ENCODE data around the gene ZDHHC23. TPM values are rescaled to one million over a fixed set of nuclear protein-coding genes. Genes with fewer than 3 reads are reported as not detected.
A peak's percentile ranks its signal among the peaks of the same experiment; 100 is the strongest.

Gene ZDHHC23
- total and polyA plus RNA-seq, 9 of the 15 experiments (the other 6 are each of a cell fraction or from before 2014, with no cell fraction given), result 0.22 to 2.7 (median 0.55) TPM

DNA sequence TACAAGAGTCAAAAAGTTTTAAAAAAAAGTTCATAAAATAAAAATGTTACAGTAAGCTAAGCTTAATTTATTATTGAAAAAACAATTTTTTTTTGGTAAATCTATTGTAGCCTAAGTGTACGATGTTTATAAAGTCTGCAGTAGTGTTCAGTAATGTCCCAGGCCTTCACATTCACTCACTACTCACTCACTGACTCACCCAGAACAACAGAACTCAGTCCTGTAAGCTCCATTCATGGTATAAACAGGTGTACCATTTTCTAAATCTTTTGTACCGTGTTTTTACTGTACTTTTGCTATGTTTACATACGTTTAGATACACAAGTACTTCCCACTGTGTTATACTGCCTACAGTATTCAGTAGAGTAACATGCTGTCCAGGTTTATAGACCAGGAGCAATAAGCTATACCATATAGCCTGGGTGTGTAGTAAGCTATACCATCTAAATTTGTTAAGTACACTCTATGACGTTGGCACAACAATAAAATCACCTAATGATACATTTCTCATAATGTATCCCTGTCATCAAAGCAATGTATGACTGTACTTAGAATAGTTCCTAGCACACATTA lies 41.2 kb upstream of the ZDHHC23 start (continued):
- TF ChIP-seq, protein P1, sequence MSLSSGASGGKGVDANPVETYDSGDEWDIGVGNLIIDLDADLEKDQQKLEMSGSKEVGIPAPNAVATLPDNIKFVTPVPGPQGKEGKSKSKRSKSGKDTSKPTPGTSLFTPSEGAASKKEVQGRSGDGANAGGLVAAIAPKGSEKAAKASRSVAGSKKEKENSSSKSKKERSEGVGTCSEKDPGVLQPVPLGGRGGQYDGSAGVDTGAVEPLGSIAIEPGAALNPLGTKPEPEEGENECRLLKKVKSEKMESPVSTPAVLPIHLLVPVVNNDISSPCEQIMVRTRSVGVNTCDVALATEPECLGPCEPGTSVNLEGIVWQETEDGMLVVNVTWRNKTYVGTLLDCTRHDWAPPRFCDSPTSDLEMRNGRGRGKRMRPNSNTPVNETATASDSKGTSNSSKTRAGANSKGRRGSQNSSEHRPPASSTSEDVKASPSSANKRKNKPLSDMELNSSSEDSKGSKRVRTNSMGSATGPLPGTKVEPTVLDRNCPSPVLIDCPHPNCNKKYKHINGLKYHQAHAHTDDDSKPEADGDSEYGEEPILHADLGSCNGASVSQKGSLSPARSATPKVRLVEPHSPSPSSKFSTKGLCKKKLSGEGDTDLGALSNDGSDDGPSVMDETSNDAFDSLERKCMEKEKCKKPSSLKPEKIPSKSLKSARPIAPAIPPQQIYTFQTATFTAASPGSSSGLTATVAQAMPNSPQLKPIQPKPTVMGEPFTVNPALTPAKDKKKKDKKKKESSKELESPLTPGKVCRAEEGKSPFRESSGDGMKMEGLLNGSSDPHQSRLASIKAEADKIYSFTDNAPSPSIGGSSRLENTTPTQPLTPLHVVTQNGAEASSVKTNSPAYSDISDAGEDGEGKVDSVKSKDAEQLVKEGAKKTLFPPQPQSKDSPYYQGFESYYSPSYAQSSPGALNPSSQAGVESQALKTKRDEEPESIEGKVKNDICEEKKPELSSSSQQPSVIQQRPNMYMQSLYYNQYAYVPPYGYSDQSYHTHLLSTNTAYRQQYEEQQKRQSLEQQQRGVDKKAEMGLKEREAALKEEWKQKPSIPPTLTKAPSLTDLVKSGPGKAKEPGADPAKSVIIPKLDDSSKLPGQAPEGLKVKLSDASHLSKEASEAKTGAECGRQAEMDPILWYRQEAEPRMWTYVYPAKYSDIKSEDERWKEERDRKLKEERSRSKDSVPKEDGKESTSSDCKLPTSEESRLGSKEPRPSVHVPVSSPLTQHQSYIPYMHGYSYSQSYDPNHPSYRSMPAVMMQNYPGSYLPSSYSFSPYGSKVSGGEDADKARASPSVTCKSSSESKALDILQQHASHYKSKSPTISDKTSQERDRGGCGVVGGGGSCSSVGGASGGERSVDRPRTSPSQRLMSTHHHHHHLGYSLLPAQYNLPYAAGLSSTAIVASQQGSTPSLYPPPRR (CRISPR knock-in tag; IDR thresholded peaks at IDR 0.05; ENCODE audit: borderline replicate concordance), result no peak
- no peak for TF ChIP-seq ZC3H8 (IDR thresholded peaks at IDR 0.05)

DNA sequence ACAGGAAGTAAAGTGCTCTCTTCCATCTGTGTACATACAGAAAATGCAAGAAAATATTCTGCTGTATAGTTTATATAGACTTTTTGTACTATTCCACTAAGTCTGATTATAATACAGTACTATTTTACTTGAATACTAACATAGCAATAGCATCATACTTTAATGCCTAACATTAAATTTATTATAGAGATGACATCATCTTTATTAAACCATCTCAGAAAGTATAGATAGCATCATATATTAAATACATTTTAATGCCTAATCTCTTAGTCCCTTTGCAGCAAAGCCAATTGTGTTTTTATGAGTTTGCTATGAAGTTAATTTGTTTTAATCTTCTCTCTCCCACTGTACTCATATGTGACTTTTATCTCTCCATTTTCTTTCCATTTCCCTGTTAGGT lies 39.7 kb upstream of the ZDHHC23 start:
- Histone ChIP-seq H3K9me1 (ENCODE audit: control insufficient read depth, insufficient read depth, low read length) (no peaks in the 10 kb centered on the region), H3K27me3 (ENCODE audit: control insufficient read depth in 2 of 2, insufficient read depth in 2 of 2, low read length in 2 of 2) (no peaks in the 10 kb centered on the region), H3K4me3 (no peak overlapping the region), H2AFZ (ENCODE audit: low read depth, low read length) (no peak overlapping the region), H3K27ac (ENCODE audit: extremely low read depth, low read depth, low read length) (no peak overlapping the region), H4K20me1 (replicated peaks; ENCODE audit: control insufficient read depth, insufficient read depth, low read length) (no peaks in the 10 kb centered on the region), H3K9ac (ENCODE audit: insufficient read depth in 1 of 2, low read depth in 2 of 2, low read length in 2 of 2) (no peak overlapping the region), H3K79me2 (ENCODE audit: control insufficient read depth, insufficient read depth, low read length) (no peaks in the 10 kb centered on the region), H3K9me3 (replicated peaks; ENCODE audit: control insufficient read depth, insufficient read depth, low read depth, low read length) (no peaks in the 10 kb centered on the region), H3K4me1 (replicated peaks in 1 of 2; ENCODE audit: control insufficient read depth in 2 of 2, insufficient read depth in 2 of 2, low read length in 2 of 2) (no peaks in the 10 kb centered on the region), H3K4me2 (ENCODE audit: insufficient read depth, low read length) (no peak overlapping the region), H3K36me3 (ENCODE audit: control insufficient read depth, insufficient read depth, low read length) (no peaks in the 10 kb centered on the region)
- no peak for ATAC-seq
- BruUV-seq (replicated peaks), result no TSS peak
- no peak for DNase-seq (ENCODE audit: extremely low read depth in 1 of 4, low spot score in 3 of 4)
- POLR2A ChIA-PET, result no interaction called here
- CTCF ChIA-PET (ENCODE audit: low intra/inter-chr PET ratio), result no interaction called here
- in situ Hi-C loops (cut with MboI) (no loop called here), intact Hi-C loops (cut with micrococcal nuclease) (no loop called here)
- no peak for FAIRE-seq
- no peak for TF ChIP-seq ZNF282 (CRISPR knock-in tag; IDR thresholded peaks at IDR 0.05)
- TF ChIP-seq, protein P2, sequence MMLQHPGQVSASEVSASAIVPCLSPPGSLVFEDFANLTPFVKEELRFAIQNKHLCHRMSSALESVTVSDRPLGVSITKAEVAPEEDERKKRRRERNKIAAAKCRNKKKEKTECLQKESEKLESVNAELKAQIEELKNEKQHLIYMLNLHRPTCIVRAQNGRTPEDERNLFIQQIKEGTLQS (IDR thresholded peaks at IDR 0.05), result peak; percentile 22; the same call in 1 of the 2 replicates
- TF ChIP-seq, protein P2 (CRISPR knock-in tag; conservative IDR thresholded peaks at IDR 0.05), result no peak
